Activated T-helper 1 cell treated with anti-CD3 and anti-CD28 coated beads, Interleukin-12 subunit alpha, Interleukin-12 subunit beta, Interleukin-2, Interleukin-4 antibody, amounts not matched to agents 30 ng/mL and 10 ng/mL and 1 ng/mL, durations not matched to agents 14 hours and 24 hours and 36 hours (primary cell): ENCODE data around the gene DSTN. TPM values are rescaled to one million over a fixed set of nuclear protein-coding genes. Genes with fewer than 3 reads are reported as not detected.

Experiments used
- DNase-seq: peaks from one replicate; pipeline ENCODE4 v3.0.0; 2021; ENCODE audit warnings: low spot score
- H3K27ac Mint-ChIP-seq: one replicate; pipeline ENCODE4 v1.8.0; 2021; ENCODE audit warnings: mild to moderate bottlenecking, mixed read lengths
- H3K27me3 Mint-ChIP-seq: one replicate; pipeline ENCODE4 v1.8.0; 2022; ENCODE audit warnings: mild to moderate bottlenecking, moderate library complexity, mixed read lengths; ENCODE audit not compliant: insufficient read depth
- H3K36me3 Mint-ChIP-seq: one replicate; pipeline ENCODE4 v1.8.0; 2021; ENCODE audit warnings: low read depth, mixed read lengths
- H3K4me1 Mint-ChIP-seq: one replicate; pipeline ENCODE4 v1.8.0; 2021; ENCODE audit warnings: low read depth, mixed read lengths
- H3K4me3 Mint-ChIP-seq: one replicate; pipeline ENCODE4 v1.8.0; 2021; ENCODE audit warnings: mild to moderate bottlenecking, moderate library complexity, mixed read lengths
- H3K9me3 Mint-ChIP-seq: one replicate; pipeline ENCODE4 v1.8.0; 2021; ENCODE audit warnings: mixed read lengths
- intact Hi-C: fragments of 100-400 bp; cut with micrococcal nuclease; formaldehyde crosslinking; loops from one replicate; pipeline ENCODE4 v1.15.1; 2024
- total RNA-seq: library from RNA; stranded (reverse); gene quantifications from 2 replicates; pipeline ENCODE4 v1.2.3, GENCODE V29; 2022

DSTN gene
- total RNA-seq, 1 donor from 2014 or later, result 58.2 TPM

DNA sequence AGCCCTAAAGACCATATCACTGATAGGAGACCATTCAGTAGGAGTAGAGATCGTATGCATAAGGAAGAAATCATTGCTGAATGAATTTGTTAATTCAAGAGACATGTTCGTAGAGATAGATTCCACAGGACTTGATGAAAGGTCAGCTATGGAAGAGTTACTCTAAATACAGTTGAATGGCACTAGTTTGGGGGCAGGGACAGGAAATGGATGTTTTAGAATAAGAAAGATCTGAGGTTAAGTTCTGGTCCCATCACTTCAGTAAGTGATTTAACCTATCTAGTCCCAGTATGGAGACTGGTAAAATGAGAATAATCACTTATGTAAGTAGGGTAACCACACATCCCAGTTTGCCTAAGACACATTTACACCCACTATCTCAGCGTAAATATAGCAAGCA, 35.8 kb upstream of the DSTN start:
- no peak for DNase-seq
- Mint-ChIP-seq H3K4me3 (no peak overlapping the region), H3K4me1 (peaks cover 51% of the 10 kb centered on the region), H3K27ac (no peak overlapping the region), H3K36me3 (peaks cover 3% of the 10 kb centered on the region), H3K27me3 (peaks cover 11% of the 10 kb centered on the region), H3K9me3 (no peaks in the 10 kb centered on the region)
- intact Hi-C loops, result loop anchor here (10.0 kb wide), 2 partner anchors 431 to 601 kb away; partner anchors contain the start of genes KAT14, MGME1, PET117 and SNX5

DNA sequence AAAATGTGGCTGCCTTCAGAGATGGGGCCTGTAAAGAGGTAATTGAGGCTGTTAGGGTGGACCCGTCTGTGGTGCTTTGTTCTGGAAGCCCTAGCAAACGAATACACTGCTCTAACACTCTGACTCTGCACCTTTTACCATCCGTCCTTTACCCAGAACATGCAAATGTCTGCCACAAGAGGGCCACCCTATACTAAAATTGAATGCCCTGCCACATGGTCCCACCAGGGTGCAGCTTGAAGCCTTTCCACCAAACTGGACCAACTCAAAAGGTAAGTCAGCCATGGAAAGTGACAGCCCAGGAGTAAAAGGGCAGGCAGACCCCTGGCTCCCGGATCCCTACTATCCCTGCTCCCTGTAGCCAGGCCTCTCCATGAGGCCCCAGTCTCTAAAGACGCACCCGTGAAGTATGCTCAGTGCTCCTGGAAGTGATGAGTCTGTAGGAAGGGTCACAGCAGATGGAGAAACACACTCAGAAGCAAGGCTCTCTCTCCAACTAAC, 32.9 kb upstream of the DSTN start:
- H3K4me3 Mint-ChIP-seq, result no peak overlapping the region
- no peaks in the 10 kb centered on the region for H3K36me3 Mint-ChIP-seq
- peaks cover 24% of the 10 kb centered on the region for H3K27me3 Mint-ChIP-seq
- H3K4me1 Mint-ChIP-seq, result peaks cover 40% of the 10 kb centered on the region
- DNase-seq, result peak; percentile 63
- H3K9me3 Mint-ChIP-seq, result no peaks in the 10 kb centered on the region
- intact Hi-C loops, result loop anchor here (1.0 to 10.0 kb wide), 10 partner anchors 32 to 598 kb away; partner anchors contain the start of genes DSTN, KAT14, MGME1 and PET117
- no peak overlapping the region for H3K27ac Mint-ChIP-seq

DNA sequence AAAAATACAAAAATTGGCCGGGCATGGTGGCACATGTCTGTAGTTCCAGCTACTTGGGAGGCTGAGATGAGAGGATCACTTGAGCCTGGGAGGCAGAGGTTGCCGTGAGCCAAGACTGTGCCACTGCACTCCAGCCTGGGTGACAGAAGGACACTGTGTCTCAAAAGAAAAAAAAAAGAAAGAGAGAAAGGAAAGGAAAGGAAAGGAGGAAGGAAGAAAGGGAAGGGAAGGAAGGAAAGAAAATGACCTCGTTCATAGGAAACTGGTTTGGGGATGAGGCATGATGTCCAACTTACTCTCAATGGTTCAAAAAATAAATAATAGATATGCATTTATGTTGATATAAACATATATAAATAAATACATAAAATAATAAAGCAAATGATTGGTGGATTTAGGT, 31.9 kb upstream of the DSTN start:
- Mint-ChIP-seq H3K4me1 (peaks cover 40% of the 10 kb centered on the region), H3K4me3 (no peak overlapping the region), H3K27me3 (peaks cover 29% of the 10 kb centered on the region), H3K36me3 (no peaks in the 10 kb centered on the region), H3K9me3 (no peaks in the 10 kb centered on the region), H3K27ac (no peak overlapping the region)
- DNase-seq, result no peak
- intact Hi-C loops, result loop anchor here (1.0 to 10.0 kb wide), 12 partner anchors 20 to 597 kb away; partner anchors contain the start of genes DSTN, KAT14, MGME1 and PET117

DNA sequence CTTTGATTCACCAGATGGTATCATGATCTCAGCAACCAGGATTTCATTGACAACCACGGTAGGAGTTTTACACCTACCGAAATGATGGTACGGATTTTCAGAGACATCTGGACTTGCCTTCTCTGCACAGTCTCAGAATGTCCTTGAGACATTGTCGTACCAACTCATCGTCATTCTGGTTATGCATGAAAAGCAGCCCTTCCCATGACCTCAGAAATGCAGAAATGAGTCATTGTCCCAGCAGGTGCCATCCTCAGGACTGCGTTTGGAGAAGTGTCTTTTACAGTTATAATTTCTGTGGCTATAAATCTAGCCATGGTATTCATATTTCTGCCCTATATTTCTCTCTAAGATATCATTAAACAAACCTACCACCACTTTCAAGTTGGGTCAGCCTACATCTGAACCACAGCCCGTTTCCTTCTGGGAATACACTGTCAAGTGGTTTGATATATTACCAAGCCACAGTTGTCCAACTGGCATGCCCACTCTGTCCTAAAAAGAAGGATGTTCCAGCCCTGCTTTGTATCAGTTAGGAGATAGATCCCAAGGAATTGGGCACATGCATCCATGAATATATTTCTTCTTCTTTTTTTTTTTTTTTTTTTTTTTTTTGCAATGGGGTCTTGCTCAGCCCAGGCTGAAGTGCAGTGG, 31.2 kb upstream of the DSTN start:
- H3K4me3 Mint-ChIP-seq, result no peak overlapping the region
- H3K27me3 Mint-ChIP-seq, result peaks cover 36% of the 10 kb centered on the region
- H3K4me1 Mint-ChIP-seq, result peaks cover 35% of the 10 kb centered on the region
- H3K27ac Mint-ChIP-seq, result no peak overlapping the region
- no peaks in the 10 kb centered on the region for H3K36me3 Mint-ChIP-seq
- intact Hi-C loops, result loop anchor here (1.0 to 10.0 kb wide), 5 partner anchors 20 to 596 kb away; partner anchors contain the start of genes KAT14, MGME1, PET117 and SNX5
- peak; percentile 16 for DNase-seq
- no peaks in the 10 kb centered on the region for H3K9me3 Mint-ChIP-seq

DNA sequence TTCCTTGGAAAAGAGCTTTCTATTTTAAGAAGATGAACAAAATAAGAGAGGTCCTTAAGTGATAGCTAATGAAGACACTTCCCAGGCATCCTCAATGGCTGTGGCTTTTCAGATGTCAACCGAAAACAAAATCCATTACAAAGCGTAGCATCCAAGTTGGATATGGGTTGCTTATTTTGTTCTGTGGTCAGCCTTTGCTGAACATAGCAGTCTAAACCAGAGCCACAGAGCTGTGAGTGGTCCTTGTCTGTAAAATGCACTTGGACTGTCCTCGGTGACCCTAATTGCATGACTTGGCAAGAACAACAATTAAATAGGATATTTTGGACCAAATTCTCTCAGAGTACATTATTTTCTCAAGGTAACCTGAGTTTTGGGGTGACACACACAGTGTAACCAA, 28.3 kb upstream of the DSTN start:
- Mint-ChIP-seq H3K36me3 (no peaks in the 10 kb centered on the region), H3K4me3 (no peak overlapping the region), H3K27me3 (peaks cover 41% of the 10 kb centered on the region), H3K9me3 (no peaks in the 10 kb centered on the region), H3K4me1 (peaks cover 26% of the 10 kb centered on the region), H3K27ac (no peak overlapping the region)
- intact Hi-C loops, result no loop called here
- DNase-seq, result no peak

DNA sequence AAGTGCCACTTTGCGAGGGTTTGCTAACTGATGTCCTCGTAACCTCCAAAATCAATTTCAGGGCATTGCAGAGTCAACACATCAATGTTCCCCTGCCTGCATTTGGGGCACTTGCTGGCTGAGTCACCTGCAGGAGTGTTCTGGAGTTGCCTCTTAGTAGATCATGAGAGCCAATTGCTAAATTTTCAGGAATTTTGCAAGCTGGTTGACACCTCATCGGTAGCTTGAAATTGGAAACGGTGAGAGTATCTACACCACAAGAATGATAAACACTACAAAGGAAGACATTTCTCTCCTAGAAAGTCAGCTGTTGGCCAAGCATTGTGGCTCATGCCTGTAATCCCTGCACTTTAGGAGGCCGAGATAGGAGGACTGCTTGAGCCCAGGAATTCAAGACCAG, 27.9 kb upstream of the DSTN start:
- Mint-ChIP-seq H3K4me3 (no peak overlapping the region), H3K27me3 (peaks cover 41% of the 10 kb centered on the region), H3K27ac (no peak overlapping the region), H3K9me3 (no peaks in the 10 kb centered on the region), H3K36me3 (no peaks in the 10 kb centered on the region), H3K4me1 (peaks cover 22% of the 10 kb centered on the region)
- intact Hi-C loops, result no loop called here
- DNase-seq, result no peak

DNA sequence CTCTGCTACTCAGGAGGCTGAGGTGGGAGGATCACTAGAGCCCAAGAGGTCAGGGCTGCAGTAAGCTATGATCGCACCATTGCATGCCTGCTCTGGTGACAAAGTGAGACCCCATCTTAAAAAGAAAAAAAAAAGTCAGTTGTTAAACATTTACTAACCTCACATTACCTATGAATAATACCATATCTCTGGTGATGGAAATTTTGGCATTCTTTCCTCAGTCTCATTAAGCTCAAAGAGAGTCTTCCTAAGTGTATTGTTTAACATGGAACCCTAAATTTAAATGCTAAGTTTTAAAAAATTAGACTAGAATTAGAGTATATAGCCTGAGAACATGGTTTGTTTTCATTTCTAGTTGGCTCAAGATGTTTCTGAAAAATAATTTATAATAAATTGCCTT, 27.4 kb upstream of the DSTN start:
- Mint-ChIP-seq H3K9me3 (no peaks in the 10 kb centered on the region), H3K27me3 (peaks cover 44% of the 10 kb centered on the region), H3K36me3 (no peaks in the 10 kb centered on the region)

DNA sequence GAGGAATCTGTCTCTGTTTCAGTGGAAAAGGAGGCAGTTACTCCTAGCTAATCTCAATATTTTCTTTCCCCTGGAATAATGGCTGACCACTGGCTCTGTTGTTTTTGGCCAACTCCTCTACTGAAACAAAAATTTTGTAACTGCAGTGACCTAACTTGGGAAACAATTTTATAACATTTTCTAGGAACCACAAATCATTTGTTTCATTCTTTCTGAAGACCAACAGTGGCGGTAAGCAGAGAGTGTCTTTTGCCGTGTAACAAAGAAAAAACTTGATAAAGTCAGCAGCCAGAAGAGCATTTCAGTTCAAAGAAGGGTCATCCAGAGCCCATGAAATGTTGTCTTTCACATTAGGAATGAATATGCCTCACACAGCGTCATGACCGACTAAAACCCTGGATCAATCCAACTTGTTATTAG, 26.9 kb upstream of the DSTN start:
- no peaks in the 10 kb centered on the region for H3K36me3 Mint-ChIP-seq
- no peaks in the 10 kb centered on the region for H3K9me3 Mint-ChIP-seq
- peaks cover 44% of the 10 kb centered on the region for H3K27me3 Mint-ChIP-seq
- H3K4me1 Mint-ChIP-seq, result peaks cover 12% of the 10 kb centered on the region
- H3K4me3 Mint-ChIP-seq, result no peak overlapping the region
- H3K27ac Mint-ChIP-seq, result no peak overlapping the region
- no peak for DNase-seq
- intact Hi-C loops, result no loop called here

More for the DNA sequence above, 27.4 kb upstream of the DSTN start:
- DNase-seq, result no peak
- no peak overlapping the region for H3K27ac Mint-ChIP-seq
- no peak overlapping the region for H3K4me3 Mint-ChIP-seq
- intact Hi-C loops, result no loop called here
- H3K4me1 Mint-ChIP-seq, result peaks cover 17% of the 10 kb centered on the region

DNA sequence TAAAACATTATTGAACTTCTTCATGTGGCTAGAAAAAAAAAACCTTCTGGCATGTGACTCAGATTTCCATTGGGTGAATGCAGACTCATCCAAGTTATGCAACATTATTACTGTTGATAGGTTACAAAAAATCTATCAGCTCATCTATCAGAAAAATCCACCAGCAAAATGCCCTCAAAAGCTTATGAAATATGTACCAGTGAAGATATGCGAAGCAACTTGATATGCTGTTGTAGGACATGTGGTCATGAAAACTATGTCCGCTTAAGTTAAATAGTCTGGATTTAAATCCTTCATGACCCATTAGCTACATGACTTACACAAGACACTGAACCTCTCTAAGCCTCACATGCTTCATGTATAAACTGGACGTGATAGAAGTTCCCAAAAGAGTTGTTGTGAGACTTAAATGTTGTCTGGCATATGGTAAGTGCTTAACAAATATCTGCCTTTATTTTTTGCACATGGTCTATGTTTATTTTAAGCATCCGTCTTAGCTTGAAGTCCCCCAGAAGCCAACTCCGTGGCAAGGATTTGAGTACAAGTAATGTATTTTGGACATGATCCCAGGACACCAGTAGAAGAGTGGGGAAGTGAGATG, 26.2 kb upstream of the DSTN start:
- Mint-ChIP-seq H3K36me3 (no peaks in the 10 kb centered on the region), H3K27ac (no peak overlapping the region), H3K9me3 (no peaks in the 10 kb centered on the region), H3K27me3 (peaks cover 44% of the 10 kb centered on the region), H3K4me1 (peaks cover 8% of the 10 kb centered on the region), H3K4me3 (no peak overlapping the region)
- no peak for DNase-seq
- intact Hi-C loops, result no loop called here

DNA sequence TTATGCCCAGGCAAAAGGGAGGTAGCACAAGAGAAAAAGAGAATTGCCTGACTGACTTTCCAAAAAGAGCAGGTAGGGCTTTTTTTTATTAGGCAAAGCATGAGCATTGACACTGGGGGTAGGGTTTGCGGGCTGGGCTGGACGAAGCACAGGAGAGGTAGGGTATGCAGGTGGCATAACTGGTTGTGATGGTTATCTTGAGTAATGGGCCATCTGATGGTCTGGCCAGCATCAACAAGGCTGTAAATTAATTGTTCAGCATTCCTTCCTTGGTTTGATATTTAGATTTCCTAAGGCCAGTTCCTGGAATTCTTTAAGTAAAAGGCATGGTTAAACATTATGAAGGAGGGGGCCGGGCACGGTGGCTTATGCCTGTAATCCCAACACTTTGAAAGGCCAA, 24.7 kb upstream of the DSTN start:
- Mint-ChIP-seq H3K4me1 (peaks cover 4% of the 10 kb centered on the region), H3K4me3 (no peak overlapping the region), H3K27me3 (peaks cover 45% of the 10 kb centered on the region), H3K36me3 (no peaks in the 10 kb centered on the region), H3K27ac (no peak overlapping the region), H3K9me3 (no peaks in the 10 kb centered on the region)
- intact Hi-C loops, result no loop called here
- DNase-seq, result no peak

DNA sequence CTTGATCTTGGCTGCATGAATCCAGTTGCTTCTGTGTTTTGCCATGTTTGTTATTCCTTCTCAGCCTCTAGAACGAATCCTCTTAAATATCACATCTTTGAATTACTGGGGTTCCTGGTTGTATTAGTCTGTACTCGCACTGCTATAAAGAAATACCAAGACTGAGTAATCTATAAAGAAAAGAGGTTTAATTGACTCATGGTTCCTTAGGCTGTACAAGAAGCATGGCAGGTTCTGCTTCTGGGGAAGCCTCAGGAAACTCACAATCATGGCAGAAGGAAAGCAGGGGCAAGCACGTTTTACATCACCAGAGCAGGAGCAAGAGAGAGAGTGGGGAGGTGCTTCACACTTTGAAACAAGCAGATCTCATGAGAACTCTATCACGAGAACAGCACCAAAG, 20.7 kb upstream of the DSTN start:
- Mint-ChIP-seq H3K36me3 (no peaks in the 10 kb centered on the region), H3K9me3 (no peaks in the 10 kb centered on the region), H3K27ac (no peak overlapping the region), H3K4me3 (no peak overlapping the region), H3K4me1 (no peaks in the 10 kb centered on the region), H3K27me3 (peaks cover 22% of the 10 kb centered on the region)
- intact Hi-C loops, result no loop called here
- no peak for DNase-seq

DNA sequence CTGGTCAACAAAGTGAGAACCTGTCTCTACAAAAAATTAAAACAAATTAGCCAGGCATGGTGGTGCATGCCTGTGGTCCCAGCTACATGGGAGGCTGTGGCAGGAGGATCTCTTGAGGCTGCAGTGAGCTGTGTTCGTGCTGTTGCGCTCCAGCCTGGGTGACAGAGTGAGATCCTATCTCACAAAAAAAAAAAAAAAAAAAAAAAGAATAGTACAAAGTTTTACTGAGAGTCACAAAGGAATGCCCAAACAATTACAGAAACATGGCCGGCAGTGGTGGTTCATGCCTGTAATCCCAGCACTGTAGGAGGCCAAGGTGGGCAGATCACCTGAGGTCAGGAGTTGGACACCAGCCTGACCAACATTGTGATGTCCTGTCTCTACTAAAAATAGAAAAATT, 14.8 kb upstream of the DSTN start:
- H3K36me3 Mint-ChIP-seq, result no peaks in the 10 kb centered on the region
- peaks cover 29% of the 10 kb centered on the region for H3K4me1 Mint-ChIP-seq
- intact Hi-C loops, result loop anchor here (5.0 kb wide), 1 partner anchor 342 kb away; no protein-coding TSS in a partner anchor
- H3K4me3 Mint-ChIP-seq, result no peak overlapping the region
- H3K9me3 Mint-ChIP-seq, result no peaks in the 10 kb centered on the region
- H3K27me3 Mint-ChIP-seq, result no peaks in the 10 kb centered on the region
- H3K27ac Mint-ChIP-seq, result no peak overlapping the region
- no peak for DNase-seq
